PFSK-1 (cell line): Measurements from ENCODE around the gene ACTL7A.

Experiments
- FOXP2 ChIP-seq: optimal IDR thresholded peaks from 2 replicates; pipeline ENCODE3; 2011; ENCODE audit warnings: borderline replicate concordance, control low read depth, inconsistent platforms; ENCODE audit not compliant: insufficient read depth; ENCODE audit errors: extremely low read length, extremely low read depth
- POLR2AphosphoS5 ChIP-seq: IDR thresholded peaks from 2 replicates; pipeline ENCODE4 v1.6.1; 2012; ENCODE audit warnings: low read depth, mild to moderate bottlenecking, control low read depth, low read length, moderate library complexity
- SIN3A ChIP-seq: IDR thresholded peaks from 2 replicates; pipeline ENCODE4 v1.6.1; 2012; ENCODE audit warnings: mild to moderate bottlenecking, low read length, moderate library complexity, borderline replicate concordance; ENCODE audit not compliant: insufficient read depth
- TAF1 ChIP-seq: IDR thresholded peaks from 2 replicates; pipeline ENCODE4 v1.6.1; 2012; ENCODE audit warnings: low read length, control low read depth, borderline replicate concordance; ENCODE audit not compliant: insufficient read depth
- TF ChIP-seq, protein P1 (sequence below), 2 experiments: IDR thresholded peaks; 2 replicates each; pipeline versions ENCODE4 v1.6.1 to v1.8.0; 2011 to 2012; ENCODE audit warnings: low read depth in 2 of 2, low read length in 2 of 2, control low read depth in 1 of 2, inconsistent platforms in 1 of 2, mild to moderate bottlenecking in 1 of 2, moderate library complexity in 1 of 2; ENCODE audit not compliant: insufficient read depth in 1 of 2

ACTL7A gene

GRCh38 chr9:108844391-108844790 is 17.7 kb upstream of the ACTL7A start:
- TF ChIP-seq, protein P1, sequence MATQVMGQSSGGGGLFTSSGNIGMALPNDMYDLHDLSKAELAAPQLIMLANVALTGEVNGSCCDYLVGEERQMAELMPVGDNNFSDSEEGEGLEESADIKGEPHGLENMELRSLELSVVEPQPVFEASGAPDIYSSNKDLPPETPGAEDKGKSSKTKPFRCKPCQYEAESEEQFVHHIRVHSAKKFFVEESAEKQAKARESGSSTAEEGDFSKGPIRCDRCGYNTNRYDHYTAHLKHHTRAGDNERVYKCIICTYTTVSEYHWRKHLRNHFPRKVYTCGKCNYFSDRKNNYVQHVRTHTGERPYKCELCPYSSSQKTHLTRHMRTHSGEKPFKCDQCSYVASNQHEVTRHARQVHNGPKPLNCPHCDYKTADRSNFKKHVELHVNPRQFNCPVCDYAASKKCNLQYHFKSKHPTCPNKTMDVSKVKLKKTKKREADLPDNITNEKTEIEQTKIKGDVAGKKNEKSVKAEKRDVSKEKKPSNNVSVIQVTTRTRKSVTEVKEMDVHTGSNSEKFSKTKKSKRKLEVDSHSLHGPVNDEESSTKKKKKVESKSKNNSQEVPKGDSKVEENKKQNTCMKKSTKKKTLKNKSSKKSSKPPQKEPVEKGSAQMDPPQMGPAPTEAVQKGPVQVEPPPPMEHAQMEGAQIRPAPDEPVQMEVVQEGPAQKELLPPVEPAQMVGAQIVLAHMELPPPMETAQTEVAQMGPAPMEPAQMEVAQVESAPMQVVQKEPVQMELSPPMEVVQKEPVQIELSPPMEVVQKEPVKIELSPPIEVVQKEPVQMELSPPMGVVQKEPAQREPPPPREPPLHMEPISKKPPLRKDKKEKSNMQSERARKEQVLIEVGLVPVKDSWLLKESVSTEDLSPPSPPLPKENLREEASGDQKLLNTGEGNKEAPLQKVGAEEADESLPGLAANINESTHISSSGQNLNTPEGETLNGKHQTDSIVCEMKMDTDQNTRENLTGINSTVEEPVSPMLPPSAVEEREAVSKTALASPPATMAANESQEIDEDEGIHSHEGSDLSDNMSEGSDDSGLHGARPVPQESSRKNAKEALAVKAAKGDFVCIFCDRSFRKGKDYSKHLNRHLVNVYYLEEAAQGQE (IDR thresholded peaks at IDR 0.05; ENCODE audit: insufficient read depth in 1 of 2, low read depth in 2 of 2, low read length in 2 of 2), result no peak
- TF ChIP-seq TAF1, result no peak
- TF ChIP-seq SIN3A, result no peak
- no peak for TF ChIP-seq POLR2AphosphoS5
- no peak for TF ChIP-seq FOXP2

GRCh38 chr9:108844856-108845255 is 17.2 kb upstream of the ACTL7A start:
- TF ChIP-seq POLR2AphosphoS5, result no peak
- TF ChIP-seq, protein P1 (IDR thresholded peaks at IDR 0.05; ENCODE audit: insufficient read depth in 1 of 2, low read depth in 2 of 2, low read length in 2 of 2), result no peak
- TF ChIP-seq TAF1, result no peak
- TF ChIP-seq SIN3A, result no peak
- TF ChIP-seq FOXP2, result no peak

- TF ChIP-seq, protein P1 (IDR thresholded peaks at IDR 0.05; ENCODE audit: insufficient read depth in 1 of 2, low read depth in 2 of 2, low read length in 2 of 2), result no peak
- no peak for TF ChIP-seq TAF1
- no peak for TF ChIP-seq FOXP2
These were observed 16.6 kb upstream of the ACTL7A start for GRCh38 chr9:108845507-108845906.

DNA sequence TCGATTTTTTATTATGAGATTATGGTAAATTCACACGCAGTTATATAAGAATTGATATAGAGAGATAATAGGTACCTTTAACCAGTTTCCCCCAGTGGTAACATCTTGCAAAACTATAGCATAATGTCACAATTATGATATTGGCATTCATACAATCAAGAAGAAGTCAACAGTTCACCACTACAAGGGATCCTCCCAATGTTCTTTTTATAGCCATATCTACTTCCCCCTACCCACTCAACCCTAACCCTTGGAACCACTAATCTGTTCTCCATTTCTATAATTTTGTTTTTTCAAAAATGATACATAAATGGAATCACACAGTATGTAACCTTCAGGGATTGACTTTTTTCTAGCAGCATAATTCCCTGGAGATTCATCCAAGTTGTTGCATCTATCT is 16.1 kb upstream of the ACTL7A start:
- TF ChIP-seq POLR2AphosphoS5 (no peak), TAF1 (no peak), FOXP2 (no peak), SIN3A (no peak)
- TF ChIP-seq, protein P1 (IDR thresholded peaks at IDR 0.05; ENCODE audit: insufficient read depth in 1 of 2, low read depth in 2 of 2, low read length in 2 of 2), result no peak

DNA sequence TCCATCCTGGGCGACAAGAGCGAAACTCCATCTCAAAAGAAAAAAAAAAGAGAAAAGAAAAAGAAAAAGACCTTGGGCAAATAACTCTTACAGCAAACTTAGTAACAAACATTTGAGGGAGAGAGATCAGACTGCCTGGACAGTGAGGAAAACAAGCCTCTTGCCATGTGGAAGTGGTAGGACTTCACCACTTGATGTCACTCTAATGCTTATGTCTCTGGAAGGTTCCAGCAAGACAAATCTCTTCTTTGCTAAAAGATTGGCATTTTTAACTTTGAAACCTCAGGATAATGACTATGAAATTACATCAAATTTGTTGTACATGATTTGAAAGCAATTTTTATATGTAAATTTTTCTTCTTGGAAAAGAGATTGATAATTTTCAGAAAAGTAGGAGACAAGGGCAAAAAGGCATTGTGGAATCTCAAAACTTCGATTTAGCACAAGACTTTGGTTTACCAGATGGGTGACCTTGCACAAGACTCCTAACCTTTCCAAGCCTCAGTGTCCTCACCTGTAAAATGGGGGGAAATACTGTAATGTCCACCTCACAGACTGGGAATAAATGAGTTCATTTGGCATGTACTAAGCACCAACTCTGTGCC is 11.7 kb upstream of the ACTL7A start:
- TF ChIP-seq, protein P1 (IDR thresholded peaks at IDR 0.05; ENCODE audit: insufficient read depth in 1 of 2, low read depth in 2 of 2, low read length in 2 of 2), result no peak
- TF ChIP-seq TAF1 (no peak), FOXP2 (no peak), POLR2AphosphoS5 (no peak), SIN3A (no peak)
